Skin epidermis (tissue), 12 donors: ENCODE measurements around the gene WAS.
"Not testable (repeated sequence)": the region's sequence is repeated elsewhere in the genome, so short reads cannot be mapped to it uniquely, and the experiment has no call there.

Experiments used
- H3K27ac ChIP-seq, 21 experiments: fragments of 200-600 bp; sonication (generic) in 11 of 21; one replicate each; pipeline ENCODE4 v1.5.0; 2020; ENCODE audit warnings: mild to moderate bottlenecking in 3 of 21, inconsistent platforms in 2 of 21, moderate library complexity in 2 of 21
- H3K4me3 ChIP-seq, 7 experiments: fragments of 200-600 bp; sonication (generic) in 2 of 7; one replicate each; pipeline ENCODE4 v1.5.0; 2020; ENCODE audit warnings: inconsistent platforms in 2 of 7, mild to moderate bottlenecking in 2 of 7, moderate library complexity in 1 of 7

Gene WAS

DNA sequence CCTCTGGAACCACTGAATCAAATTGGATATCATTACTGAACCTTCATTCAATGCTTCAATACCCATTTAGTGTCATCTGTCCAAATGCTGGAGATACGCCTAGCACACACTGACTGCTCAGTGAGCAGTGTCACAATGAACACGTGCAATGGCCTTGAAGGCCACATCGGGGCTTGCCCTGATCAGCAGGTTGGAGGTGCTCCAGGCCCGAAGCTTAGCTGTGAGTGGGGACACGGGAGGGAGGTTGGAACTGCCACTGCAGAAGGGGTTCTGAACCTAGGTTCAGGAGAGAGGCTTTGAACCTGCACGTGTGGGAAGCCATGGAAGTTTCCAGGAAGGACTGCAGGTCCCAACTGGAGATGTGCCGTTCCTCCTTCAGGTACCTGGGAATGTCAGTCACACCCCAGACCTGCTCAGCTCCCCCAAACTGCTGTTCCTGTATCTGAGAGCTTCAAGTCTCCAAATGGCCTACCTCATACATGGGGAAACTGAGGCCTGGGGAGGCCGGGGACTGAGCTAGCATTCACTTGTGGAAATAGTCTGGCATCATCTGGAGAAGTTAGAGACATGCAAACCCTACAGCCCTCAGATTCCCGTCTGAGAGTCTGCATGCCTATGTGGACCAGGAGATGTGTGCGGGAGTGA lies 1.9 kb upstream of the WAS start:
- Histone ChIP-seq H3K4me3 (no peak overlapping the region), H3K27ac (peak overlapping the region in 1 of 21 experiments; percentile 89)

DNA sequence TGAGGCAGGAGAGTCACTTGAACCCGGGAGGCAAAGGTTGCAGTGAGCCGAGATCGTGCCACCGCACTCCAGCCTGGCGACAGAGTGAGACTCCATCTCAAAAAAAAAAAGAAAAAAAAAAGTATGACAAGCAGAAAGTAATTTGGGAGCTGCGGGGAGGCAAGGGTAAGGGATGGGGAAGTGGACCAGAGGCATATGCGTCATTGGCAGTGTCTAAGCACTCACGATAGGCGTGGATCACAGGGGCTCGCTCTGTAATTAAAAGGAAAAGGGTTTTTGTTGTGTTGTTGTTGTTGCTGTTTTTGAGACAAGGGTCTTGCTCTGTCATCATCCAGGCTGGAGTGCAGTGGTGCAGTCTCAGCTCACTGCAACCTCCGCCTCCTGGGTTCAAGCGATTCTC lies 804 bp upstream of the WAS start:
- H3K4me3 ChIP-seq = not testable (repeated sequence)
- H3K27ac ChIP-seq = peak overlapping the region in 16 of 21 experiments; percentile 35 to 89 (median 74)

DNA sequence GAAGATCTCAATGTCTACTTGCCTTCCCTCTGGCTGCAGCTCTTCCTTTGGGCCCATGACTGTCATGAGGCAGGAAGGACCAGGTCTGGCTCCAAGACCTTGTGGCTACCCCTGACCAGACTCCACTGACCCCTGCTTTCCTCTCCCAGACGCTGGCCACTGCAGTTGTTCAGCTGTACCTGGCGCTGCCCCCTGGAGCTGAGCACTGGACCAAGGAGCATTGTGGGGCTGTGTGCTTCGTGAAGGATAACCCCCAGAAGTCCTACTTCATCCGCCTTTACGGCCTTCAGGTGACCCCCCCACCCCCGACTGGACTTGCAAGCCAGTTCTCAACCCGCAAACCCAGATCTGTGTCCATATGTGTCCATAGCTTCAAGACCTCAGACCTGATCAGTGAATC lies 535 bp downstream of the WAS start:
- H3K27ac ChIP-seq = peak overlapping the region in 15 of 21 experiments; percentile 11 to 89 (median 75)
- peak overlapping the region; percentile 18 to 34 (median 22) for H3K4me3 ChIP-seq

DNA sequence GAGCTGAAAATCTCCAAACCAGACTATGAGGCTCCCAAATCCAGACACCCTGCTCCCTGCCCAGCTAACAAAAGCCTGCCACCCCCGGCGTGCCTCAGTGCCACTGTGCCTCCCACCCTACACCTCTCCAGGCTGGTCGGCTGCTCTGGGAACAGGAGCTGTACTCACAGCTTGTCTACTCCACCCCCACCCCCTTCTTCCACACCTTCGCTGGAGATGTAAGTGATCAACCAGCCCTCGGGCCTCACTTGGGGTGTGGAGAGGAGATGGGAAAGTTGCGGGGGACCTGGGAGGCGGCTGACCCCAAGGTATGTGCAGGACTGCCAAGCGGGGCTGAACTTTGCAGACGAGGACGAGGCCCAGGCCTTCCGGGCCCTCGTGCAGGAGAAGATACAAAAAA lies 1.8 kb downstream of the WAS start:
- Histone ChIP-seq H3K4me3 (no peak overlapping the region), H3K27ac (peak overlapping the region in 1 of 21 experiments; percentile 89)

DNA sequence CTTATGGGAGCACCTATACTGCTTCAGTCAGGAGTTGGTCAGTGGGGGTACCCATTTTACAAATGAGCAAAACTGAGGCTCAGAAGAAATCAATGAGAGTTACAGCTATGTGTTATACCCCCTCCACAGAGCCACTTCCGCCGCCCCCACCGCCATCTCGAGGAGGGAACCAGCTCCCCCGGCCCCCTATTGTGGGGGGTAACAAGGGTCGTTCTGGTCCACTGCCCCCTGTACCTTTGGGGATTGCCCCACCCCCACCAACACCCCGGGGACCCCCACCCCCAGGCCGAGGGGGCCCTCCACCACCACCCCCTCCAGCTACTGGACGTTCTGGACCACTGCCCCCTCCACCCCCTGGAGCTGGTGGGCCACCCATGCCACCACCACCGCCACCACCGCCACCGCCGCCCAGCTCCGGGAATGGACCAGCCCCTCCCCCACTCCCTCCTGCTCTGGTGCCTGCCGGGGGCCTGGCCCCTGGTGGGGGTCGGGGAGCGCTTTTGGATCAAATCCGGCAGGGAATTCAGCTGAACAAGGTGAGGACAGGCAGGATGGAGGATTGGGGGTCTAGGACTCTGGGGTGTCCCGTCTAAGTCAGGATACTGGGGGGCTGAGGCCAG lies 5.0 kb downstream of the WAS start:
- no peak overlapping the region for H3K27ac ChIP-seq

GRCh38 chrX:48689208-48689920 lies 5.8 kb downstream of the WAS start:
- H3K4me3 ChIP-seq = no peak overlapping the region

More for the DNA sequence above, 5.0 kb downstream of the WAS start:
- no peak overlapping the region for H3K4me3 ChIP-seq

GRCh38 chrX:48691746-48692145 lies 8.1 kb downstream of the WAS start:
- not testable (repeated sequence) for H3K27ac ChIP-seq, H3K4me3 ChIP-seq

More at GRCh38 chrX:48689208-48689920, 5.8 kb downstream of the WAS start:
- H3K27ac ChIP-seq = no peak overlapping the region

DNA sequence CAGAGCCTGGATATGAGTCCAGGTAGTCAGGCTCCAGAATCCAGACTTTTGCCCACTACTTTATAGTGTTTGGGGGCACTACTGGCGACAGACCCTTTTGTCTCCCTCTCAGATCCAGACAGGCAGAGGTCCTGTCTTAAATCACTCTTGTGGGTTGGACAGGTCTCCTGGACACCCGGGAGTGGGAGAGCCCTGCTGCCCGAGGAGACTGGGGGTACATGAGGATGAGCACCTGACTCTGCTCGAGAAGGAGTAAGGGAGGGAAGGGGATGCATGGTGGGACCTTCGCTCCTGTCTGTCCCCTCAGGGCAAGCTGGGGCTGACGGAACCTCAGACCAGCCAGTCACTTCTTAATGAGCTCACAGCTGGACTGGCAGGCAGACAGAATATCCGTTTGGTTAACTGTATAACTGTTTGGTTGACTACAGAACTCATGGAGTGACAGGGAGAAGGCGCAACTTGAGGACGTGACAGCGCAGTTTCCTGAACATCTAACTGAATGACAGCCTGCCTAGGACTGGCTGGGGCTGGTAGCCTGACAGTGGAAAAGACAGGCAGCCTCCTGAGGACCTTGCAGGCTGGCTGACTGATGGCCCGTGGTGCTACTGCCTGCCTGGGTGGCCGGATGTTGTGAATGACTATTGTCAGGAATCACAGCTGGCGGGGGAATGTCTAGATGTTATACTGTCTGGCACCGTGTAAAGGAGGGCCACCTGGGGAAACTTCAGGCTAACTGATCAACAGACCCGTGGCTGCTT lies 11.4 kb downstream of the WAS start:
- H3K4me3 ChIP-seq = no peak overlapping the region
- peak overlapping the region in 1 of 21 experiments; percentile 73 for H3K27ac ChIP-seq

GRCh38 chrX:48695534-48695896 lies 11.9 kb downstream of the WAS start:
- H3K27ac ChIP-seq = peak overlapping the region in 12 of 21 experiments; percentile 53 to 87 (median 82)
- peak overlapping the region in 1 of 7 experiments; percentile 75 for H3K4me3 ChIP-seq

DNA sequence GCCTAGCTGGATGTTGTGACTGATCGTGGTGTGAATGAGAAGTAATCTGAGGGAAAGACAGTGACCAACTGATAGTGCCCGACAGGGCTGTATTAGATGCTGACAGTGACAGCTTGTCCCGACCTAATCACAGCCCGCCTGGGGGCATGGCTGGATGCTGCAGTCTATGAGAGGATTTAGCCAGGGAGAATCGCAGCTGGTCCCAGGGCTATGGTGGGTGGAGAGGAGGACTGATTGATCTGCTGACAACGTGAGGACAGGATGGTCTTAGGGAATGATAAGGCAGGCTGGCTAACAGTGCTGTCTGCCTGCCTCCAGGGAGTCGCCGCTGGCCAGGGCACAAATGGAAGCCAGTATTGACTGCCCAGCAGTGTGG lies 12.3 kb downstream of the WAS start:
- Histone ChIP-seq H3K27ac (peak overlapping the region in 20 of 21 experiments; percentile 53 to 87 (median 78)), H3K4me3 (peak overlapping the region; percentile 46 to 79 (median 65))

GRCh38 chrX:48696301-48696908 lies 12.8 kb downstream of the WAS start, which contains the start of gene SUV39H1:
SUV39H1 (plus strand) TSS chrX:48696734; CDS start chrX:48696785, 51 bp downstream.
- H3K27ac ChIP-seq = peak within 1 kb of the TSS; percentile 53 to 87 (median 79)
- peak within 1 kb of the TSS; percentile 46 to 79 (median 65) for H3K4me3 ChIP-seq

DNA sequence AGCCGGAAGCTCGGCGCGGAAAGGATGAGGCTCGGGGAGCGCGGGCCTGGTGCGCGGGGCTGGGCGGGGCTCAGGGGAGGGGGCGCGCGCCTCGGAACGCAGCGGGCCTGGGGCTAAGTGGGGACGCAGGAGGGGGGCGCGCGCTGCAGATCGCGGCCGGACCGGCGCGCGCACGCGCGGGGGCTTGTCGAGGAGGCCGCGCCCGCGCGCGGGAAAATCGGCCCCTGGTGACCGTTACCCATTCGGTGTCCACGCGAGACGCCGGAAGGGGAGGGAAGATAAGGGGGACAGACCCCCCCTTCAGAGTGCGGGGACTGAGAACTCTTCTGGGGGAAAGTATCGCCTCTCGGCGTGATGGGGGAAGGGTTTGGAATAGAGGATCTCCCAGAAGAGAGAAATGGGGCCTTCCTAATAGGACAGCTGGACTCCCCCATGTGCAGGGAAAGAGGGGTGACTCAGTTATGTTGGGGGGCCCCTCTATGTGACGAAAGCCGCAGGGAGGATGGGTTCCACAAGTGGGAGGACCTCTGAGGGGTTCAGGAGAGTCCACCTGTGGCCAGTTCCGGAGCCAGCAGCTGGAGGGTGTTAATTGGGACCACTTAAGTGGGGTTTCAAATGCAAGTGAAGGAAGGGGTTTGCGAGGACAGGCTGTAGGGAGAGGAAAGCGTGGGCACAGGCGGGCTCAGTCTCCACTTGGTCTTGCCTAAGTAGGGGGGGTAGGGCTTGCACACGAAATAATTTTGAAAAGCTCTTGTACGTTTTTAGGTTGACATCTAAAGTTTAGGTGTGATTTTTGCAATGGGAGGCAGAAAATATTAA lies 13.5 kb downstream of the WAS start:
- H3K27ac ChIP-seq = peak overlapping the region; percentile 53 to 87 (median 79)
- H3K4me3 ChIP-seq = peak overlapping the region; percentile 46 to 79 (median 65)

DNA sequence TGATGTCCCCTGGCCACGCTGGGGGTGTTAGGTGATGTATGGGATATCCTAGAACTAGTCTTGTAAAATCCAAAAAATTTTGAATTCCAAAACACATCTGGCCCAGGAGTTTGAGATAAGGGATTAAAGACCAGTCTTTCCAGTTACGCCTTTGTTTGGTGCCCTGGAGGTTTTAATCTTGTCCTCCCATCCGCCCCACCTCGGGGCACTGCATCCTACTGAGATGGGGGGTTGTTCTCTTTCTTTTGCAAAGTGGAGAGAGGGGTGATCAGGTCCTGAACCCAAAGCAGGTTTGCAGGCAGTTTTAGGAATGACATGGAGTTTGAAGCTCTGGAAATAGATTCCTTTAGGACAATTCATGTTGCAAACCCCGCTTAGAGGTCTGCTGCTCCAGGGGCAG lies 14.7 kb downstream of the WAS start:
- Histone ChIP-seq H3K4me3 (no peak overlapping the region), H3K27ac (no peak overlapping the region)

DNA sequence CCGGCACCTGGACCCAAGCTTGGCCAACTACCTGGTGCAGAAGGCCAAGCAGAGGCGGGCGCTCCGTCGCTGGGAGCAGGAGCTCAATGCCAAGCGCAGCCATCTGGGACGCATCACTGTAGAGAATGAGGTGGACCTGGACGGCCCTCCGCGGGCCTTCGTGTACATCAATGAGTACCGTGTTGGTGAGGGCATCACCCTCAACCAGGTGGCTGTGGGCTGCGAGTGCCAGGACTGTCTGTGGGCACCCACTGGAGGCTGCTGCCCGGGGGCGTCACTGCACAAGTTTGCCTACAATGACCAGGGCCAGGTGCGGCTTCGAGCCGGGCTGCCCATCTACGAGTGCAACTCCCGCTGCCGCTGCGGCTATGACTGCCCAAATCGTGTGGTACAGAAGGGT lies 16.6 kb downstream of the WAS start:
- Histone ChIP-seq H3K27ac (no peak overlapping the region), H3K4me3 (no peak overlapping the region)

DNA sequence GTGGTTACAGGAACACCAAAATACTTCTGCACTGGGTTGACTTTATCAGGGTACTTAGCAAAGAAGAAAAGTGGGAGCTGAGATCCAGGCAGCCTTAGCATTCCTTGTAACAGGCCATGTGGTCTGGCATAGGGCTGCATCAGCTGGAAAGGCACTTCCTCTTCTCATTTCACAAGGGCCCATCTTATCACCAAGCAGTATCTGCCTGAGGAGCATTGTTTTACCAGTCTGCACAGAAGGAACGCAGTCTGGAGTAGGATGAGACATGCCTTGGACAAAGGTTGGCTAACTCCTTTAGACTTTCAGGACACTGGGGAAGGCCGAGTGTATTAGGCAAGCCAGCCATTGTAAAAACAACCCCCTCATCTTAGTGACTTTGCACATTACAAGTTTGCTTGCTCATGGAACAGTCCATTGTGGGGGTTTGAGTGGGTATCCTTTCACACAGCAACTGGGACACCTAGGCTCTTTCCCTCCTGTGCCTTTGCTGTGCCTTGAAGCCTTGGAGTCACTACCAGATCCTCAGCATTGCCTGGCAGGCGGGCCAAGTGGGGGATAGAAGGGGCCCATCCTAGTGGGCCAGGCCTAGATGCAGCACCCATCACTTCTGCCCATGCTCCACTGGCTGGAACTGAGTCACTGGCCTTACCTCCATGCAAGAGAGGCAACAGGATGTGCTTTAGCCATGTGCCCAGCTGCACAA lies 17.5 kb downstream of the WAS start:
- Histone ChIP-seq H3K4me3 (no peak overlapping the region), H3K27ac (no peak overlapping the region)

DNA sequence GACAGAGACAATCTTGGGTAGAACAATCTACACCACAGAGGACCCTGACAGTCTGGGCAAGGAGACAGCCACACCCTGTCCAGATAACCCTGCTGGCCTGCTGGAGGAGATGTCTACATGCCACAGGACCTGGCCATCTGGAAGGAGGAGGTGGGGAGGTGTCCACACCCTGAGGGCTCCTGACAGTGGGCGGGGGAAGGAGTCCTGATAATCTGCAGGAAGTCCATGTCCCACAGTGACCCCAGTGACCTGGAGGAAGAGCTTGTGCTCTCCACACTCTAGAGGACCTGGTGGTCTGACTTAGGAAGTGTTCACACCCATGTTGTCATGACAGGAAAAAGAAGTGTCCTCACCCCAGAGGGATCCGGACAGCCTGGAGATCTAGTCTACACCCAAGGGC lies 18.4 kb downstream of the WAS start:
- Histone ChIP-seq H3K4me3 (no peak overlapping the region), H3K27ac (no peak overlapping the region)

DNA sequence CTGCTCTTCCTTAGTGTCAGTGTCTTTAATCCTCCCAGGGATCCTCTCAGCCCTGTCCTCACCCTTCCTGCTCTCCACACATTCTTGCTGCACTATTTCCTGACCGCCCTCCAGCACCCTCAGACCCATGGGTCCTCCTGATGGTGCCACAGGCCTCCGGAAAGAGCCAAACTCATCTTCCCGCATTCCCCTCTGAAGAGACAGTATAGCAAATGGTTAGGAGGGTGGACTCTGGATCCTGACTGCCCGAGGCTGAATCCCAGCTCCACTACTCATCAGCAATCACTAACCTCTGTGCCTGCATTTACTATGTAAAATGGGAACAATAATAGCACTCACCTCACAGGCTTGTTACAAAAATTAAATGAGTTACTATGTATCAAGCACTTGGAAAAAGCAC lies 19.1 kb downstream of the WAS start:
- Histone ChIP-seq H3K4me3 (no peak overlapping the region), H3K27ac (no peak overlapping the region)

DNA sequence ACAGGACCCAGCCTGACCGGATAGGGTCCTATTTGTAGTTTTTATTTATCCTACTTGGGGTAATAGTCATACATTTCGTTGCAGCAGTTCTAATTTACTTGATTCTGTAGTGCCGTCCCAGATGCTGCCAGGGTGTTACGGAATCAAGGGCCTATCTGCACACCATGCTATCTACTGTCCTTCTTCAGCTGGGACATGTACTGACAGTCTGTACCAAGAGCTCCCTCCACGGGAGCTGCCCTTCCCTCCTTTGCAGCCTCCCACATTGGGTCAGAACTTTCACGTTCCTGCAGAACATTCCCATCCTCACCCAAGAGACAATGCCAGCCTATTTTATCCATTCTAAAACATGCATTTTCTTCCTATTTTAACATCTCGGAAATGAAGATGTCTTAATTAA lies 19.6 kb downstream of the WAS start:
- Histone ChIP-seq H3K27ac (no peak overlapping the region), H3K4me3 (no peak overlapping the region)
